Adipocyte (in vitro differentiated cells): Measurements from ENCODE around the gene UXS1.
"Not testable (repeated sequence)": the region's sequence is repeated elsewhere in the genome, so short reads cannot be mapped to it uniquely, and the experiment has no call there.

Source experiments
- DNase-seq: peaks from one replicate; pipeline ENCODE4 v3.0.0-alpha.2; 2015; ENCODE audit warnings: low read depth
- H3K27me3 ChIP-seq: replicated peaks from 2 replicates; pipeline ENCODE4 v1.7.0; 2013; ENCODE audit warnings: mild to moderate bottlenecking, low read length, moderate library complexity; ENCODE audit not compliant: control insufficient read depth, insufficient read depth
- H3K36me3 ChIP-seq: 2 replicates; pipeline ENCODE4 v1.7.0; 2013; ENCODE audit warnings: low read length, mild to moderate bottlenecking, moderate library complexity; ENCODE audit not compliant: control insufficient read depth, insufficient read depth, severe bottlenecking
- H3K4me1 ChIP-seq: 2 replicates; pipeline ENCODE4 v1.7.0; 2013; ENCODE audit warnings: mild to moderate bottlenecking, low read length, moderate library complexity; ENCODE audit not compliant: control insufficient read depth, insufficient read depth
- H3K4me3 ChIP-seq: 2 replicates; pipeline ENCODE4 v1.7.0; 2013; ENCODE audit warnings: mild to moderate bottlenecking, low read length, moderate library complexity
- H3K9ac ChIP-seq: 2 replicates; pipeline ENCODE4 v1.7.0; 2013; ENCODE audit warnings: mild to moderate bottlenecking, low read length, moderate library complexity
- H3K9me3 ChIP-seq: 2 replicates; pipeline ENCODE4 v1.7.0; 2013; ENCODE audit warnings: mild to moderate bottlenecking, low read length, moderate library complexity; ENCODE audit not compliant: control insufficient read depth

UXS1 gene

GRCh38 chr2:106207246-106207645 is 13.1 kb upstream of the UXS1 start:
- no peak overlapping the region for H3K9ac ChIP-seq
- H3K9me3 ChIP-seq, result peaks cover 55% of the 10 kb centered on the region
- H3K27me3 ChIP-seq, result peaks cover 7% of the 10 kb centered on the region
- no peaks in the 10 kb centered on the region for H3K36me3 ChIP-seq
- DNase-seq, result no peak
- no peaks in the 10 kb centered on the region for H3K4me1 ChIP-seq
- H3K4me3 ChIP-seq, result no peak overlapping the region

DNA sequence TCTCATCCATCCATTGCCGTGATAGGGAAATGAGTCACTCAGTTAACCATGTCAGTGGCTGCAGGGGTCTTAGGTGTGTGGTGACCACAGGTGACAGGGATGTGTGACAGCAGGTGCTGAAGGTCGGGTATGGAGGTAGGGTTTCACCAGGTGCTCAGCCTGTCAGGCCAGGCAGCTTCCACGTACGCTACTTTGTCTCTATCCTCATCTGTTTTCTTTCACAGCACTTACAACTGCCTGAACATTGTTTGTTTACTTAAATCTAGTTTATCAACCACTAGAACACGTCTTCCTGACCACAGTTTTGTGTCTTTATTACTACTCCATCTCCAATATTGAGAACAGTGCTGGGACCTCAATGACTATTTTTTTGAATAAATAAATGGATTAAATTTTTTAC is 11.4 kb upstream of the UXS1 start:
- H3K4me3 ChIP-seq, result no peak overlapping the region

GRCh38 chr2:106204551-106204950 is 10.4 kb upstream of the UXS1 start:
- H3K36me3 ChIP-seq, H3K9ac ChIP-seq, H3K4me3 ChIP-seq, DNase-seq, H3K4me1 ChIP-seq: not testable (repeated sequence)
- Histone ChIP-seq H3K27me3 (peaks cover 18% of the 10 kb centered on the region), H3K9me3 (peaks cover 45% of the 10 kb centered on the region)

More for the DNA sequence above, 11.4 kb upstream of the UXS1 start:
- H3K9ac ChIP-seq, result no peak overlapping the region
- peaks cover 8% of the 10 kb centered on the region for H3K27me3 ChIP-seq
- DNase-seq, result no peak
- H3K4me1 ChIP-seq, result no peaks in the 10 kb centered on the region
- no peaks in the 10 kb centered on the region for H3K36me3 ChIP-seq
- peaks cover 52% of the 10 kb centered on the region for H3K9me3 ChIP-seq

- Histone ChIP-seq H3K4me1 (peaks cover 9% of the 10 kb centered on the region), H3K9ac (no peak overlapping the region), H3K9me3 (peaks cover 19% of the 10 kb centered on the region), H3K27me3 (peaks cover 15% of the 10 kb centered on the region), H3K36me3 (no peaks in the 10 kb centered on the region), H3K4me3 (no peak overlapping the region)
- DNase-seq, result no peak
Observed at GRCh38 chr2:106201661-106202060, 7.6 kb upstream of the UXS1 start.

DNA sequence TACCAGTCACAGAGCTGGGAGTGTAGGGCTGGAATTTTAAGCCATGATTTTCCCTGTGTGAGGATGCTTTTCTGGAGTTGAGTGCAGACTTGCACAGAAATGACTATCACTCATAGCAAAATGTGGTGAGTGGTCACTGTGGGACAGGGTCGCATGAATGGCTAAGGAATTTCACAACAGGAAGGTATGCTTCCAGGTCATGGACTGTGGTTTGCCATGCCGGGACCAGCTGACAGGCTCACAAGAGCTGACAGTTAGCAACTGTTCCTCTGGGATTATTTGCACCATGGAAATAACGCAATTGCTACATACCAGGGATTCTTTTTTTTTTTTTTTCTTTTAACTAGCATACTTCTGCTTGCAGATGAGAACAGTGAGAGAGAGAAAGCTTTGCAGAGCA is 3.8 kb upstream of the UXS1 start:
- no peaks in the 10 kb centered on the region for H3K9me3 ChIP-seq
- H3K36me3 ChIP-seq, result no peaks in the 10 kb centered on the region
- H3K9ac ChIP-seq, result no peak overlapping the region
- peak; percentile 93 for DNase-seq
- peaks cover 15% of the 10 kb centered on the region for H3K27me3 ChIP-seq
- H3K4me1 ChIP-seq, result peaks cover 23% of the 10 kb centered on the region
- H3K4me3 ChIP-seq, result peak overlapping the region; percentile 28

GRCh38 chr2:106195981-106196380 is 1.9 kb upstream of the UXS1 start:
- Histone ChIP-seq H3K4me1 (peaks cover 29% of the 10 kb centered on the region), H3K9ac (no peak overlapping the region), H3K4me3 (no peak overlapping the region), H3K36me3 (no peaks in the 10 kb centered on the region), H3K27me3 (peaks cover 14% of the 10 kb centered on the region), H3K9me3 (no peaks in the 10 kb centered on the region)
- DNase-seq, result no peak

DNA sequence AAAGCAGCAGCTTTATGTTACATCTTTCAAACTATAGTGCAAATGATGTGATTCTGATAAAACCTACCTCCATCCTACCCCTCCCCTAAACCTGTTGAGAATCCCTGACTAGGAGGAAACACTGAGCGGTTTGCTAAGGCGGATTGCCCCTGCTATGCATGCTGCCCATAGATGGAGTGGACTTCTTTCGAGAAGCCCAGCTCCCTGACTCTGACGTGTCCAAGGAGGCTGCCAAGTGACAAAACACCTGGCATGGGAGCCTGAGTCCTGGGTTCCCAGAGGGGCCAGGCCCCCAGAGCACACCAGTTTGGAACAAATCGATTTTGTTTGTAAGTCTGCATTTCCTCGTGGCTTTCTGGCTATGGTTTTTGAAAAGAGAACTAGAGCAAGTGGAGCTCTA is 1.4 kb upstream of the UXS1 start:
- Histone ChIP-seq H3K4me1 (peaks cover 29% of the 10 kb centered on the region), H3K9ac (no peak overlapping the region), H3K4me3 (no peak overlapping the region), H3K27me3 (peaks cover 9% of the 10 kb centered on the region), H3K9me3 (no peaks in the 10 kb centered on the region), H3K36me3 (no peaks in the 10 kb centered on the region)
- no peak for DNase-seq

GRCh38 chr2:106193690-106193976 is 468 bp downstream of the UXS1 start:
- peaks cover 29% of the 10 kb centered on the region for H3K4me1 ChIP-seq
- no peak for DNase-seq
- no peaks in the 10 kb centered on the region for H3K36me3 ChIP-seq
- H3K27me3 ChIP-seq, result no peaks in the 10 kb centered on the region
- H3K9ac ChIP-seq, result peak overlapping the region; percentile 77
- peak overlapping the region; percentile 86 for H3K4me3 ChIP-seq
- no peaks in the 10 kb centered on the region for H3K9me3 ChIP-seq

GRCh38 chr2:106192752-106193689 is 1.1 kb downstream of the UXS1 start:
- Histone ChIP-seq H3K9ac (peak overlapping the region; percentile 77), H3K27me3 (no peaks in the 10 kb centered on the region), H3K4me1 (peaks cover 25% of the 10 kb centered on the region), H3K4me3 (peak overlapping the region; percentile 86), H3K36me3 (no peaks in the 10 kb centered on the region), H3K9me3 (no peaks in the 10 kb centered on the region)
- DNase-seq, result peak; percentile 72

GRCh38 chr2:106191511-106192016 is 2.5 kb downstream of the UXS1 start:
- peaks cover 19% of the 10 kb centered on the region for H3K4me1 ChIP-seq

GRCh38 chr2:106189764-106190468 is 4.2 kb downstream of the UXS1 start:
- Histone ChIP-seq H3K4me3 (no peak overlapping the region), H3K36me3 (no peaks in the 10 kb centered on the region), H3K9me3 (no peaks in the 10 kb centered on the region), H3K27me3 (no peaks in the 10 kb centered on the region), H3K9ac (no peak overlapping the region), H3K4me1 (peaks cover 12% of the 10 kb centered on the region)
- DNase-seq, result peak; percentile 44

More at GRCh38 chr2:106191511-106192016, 2.5 kb downstream of the UXS1 start:
- Histone ChIP-seq H3K9ac (no peak overlapping the region), H3K27me3 (no peaks in the 10 kb centered on the region), H3K36me3 (no peaks in the 10 kb centered on the region), H3K4me3 (no peak overlapping the region), H3K9me3 (no peaks in the 10 kb centered on the region)
- DNase-seq, result no peak
